GM10248 (cell line): Measurements from ENCODE around the gene OR2J3.
"Not testable (repeated sequence)": the region's sequence is repeated elsewhere in the genome, so short reads cannot be mapped to it uniquely, and the experiment has no call there.

ENCODE experiments used
- CTCF ChIA-PET: fragments of 300-600 bp; sonication (Branson Sonifier 250); formaldehyde crosslinking; extraction: SDS; loops from one replicate; lab custom pipeline; 2021; ENCODE audit warnings: antibody characterized with exemption; lab: Yijun Ruan, JAX
- POLR2A ChIA-PET: fragments of 350-650 bp; sonication (Branson Sonifier 250); formaldehyde crosslinking; extraction: SDS; loops from one replicate; lab custom pipeline; 2020; ENCODE audit warnings: antibody characterized with exemption; lab: Yijun Ruan, JAX
- DNase-seq: peaks from one replicate; pipeline ENCODE4 v3.0.0; 2012; ENCODE audit errors: extremely low spot score
- TF ChIP-seq, protein P1 (sequence below): IDR thresholded peaks from 2 replicates; pipeline ENCODE4 v1.5.1; 2012; ENCODE audit warnings: mild to moderate bottlenecking, low read depth; ENCODE audit errors: extremely low read depth, missing control alignments, control extremely low read depth

Gene OR2J3

GRCh38 chr6:29092957-29093356 lies 14.9 kb upstream of the OR2J3 start:
- TF ChIP-seq, protein P1, sequence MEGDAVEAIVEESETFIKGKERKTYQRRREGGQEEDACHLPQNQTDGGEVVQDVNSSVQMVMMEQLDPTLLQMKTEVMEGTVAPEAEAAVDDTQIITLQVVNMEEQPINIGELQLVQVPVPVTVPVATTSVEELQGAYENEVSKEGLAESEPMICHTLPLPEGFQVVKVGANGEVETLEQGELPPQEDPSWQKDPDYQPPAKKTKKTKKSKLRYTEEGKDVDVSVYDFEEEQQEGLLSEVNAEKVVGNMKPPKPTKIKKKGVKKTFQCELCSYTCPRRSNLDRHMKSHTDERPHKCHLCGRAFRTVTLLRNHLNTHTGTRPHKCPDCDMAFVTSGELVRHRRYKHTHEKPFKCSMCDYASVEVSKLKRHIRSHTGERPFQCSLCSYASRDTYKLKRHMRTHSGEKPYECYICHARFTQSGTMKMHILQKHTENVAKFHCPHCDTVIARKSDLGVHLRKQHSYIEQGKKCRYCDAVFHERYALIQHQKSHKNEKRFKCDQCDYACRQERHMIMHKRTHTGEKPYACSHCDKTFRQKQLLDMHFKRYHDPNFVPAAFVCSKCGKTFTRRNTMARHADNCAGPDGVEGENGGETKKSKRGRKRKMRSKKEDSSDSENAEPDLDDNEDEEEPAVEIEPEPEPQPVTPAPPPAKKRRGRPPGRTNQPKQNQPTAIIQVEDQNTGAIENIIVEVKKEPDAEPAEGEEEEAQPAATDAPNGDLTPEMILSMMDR: no peak
- CTCF ChIA-PET: no interaction called here
- no peak for DNase-seq
- POLR2A ChIA-PET: no interaction called here

DNA sequence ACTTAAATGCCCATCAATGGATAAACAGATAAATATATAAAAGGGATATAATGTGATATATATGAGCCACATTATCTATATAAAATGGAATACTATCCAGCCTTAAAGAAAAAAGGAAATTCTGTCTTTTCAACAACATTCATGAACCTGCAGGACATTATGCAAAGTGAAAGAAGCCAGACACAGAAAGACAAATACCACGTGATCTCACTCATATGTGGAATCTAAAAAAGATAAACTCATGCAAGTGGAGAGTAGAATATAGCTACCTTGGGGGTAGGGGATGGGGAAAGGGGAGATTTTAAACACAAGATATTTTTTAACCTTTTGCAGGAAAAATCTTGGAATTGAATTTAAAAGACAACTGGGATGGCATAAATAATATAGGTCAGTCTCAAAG lies 10.1 kb upstream of the OR2J3 start:
- no peak for DNase-seq
- TF ChIP-seq, protein P1: no peak
- CTCF ChIA-PET: interaction anchor here (1.0 kb wide), 1 partner anchor 13 kb away, joined by 3 read pairs; no protein-coding TSS in a partner anchor
- POLR2A ChIA-PET: no interaction called here

GRCh38 chr6:29099190-29099589 lies 8.7 kb upstream of the OR2J3 start, which contains the start of gene OR2J1:
Gene OR2J1 (plus strand): TSS chr6:29099490. CDS start chr6:29100943, 1,453 bp downstream.
- no peak for DNase-seq
- CTCF ChIA-PET: interaction anchor here (1.0 kb wide), 1 partner anchor 19 kb away, joined by 3 read pairs; no protein-coding TSS in a partner anchor
- TF ChIP-seq, protein P1: no peak
- POLR2A ChIA-PET: no interaction called here

GRCh38 chr6:29112135-29112534 lies 4.3 kb downstream of the OR2J3 start:
- ChIA-PET POLR2A (no interaction called here), CTCF (interaction anchor here (1.6 to 1.7 kb wide), 2 partner anchors 9 to 11 kb away, joined by 3 to 5 read pairs; no protein-coding TSS in a partner anchor)
- TF ChIP-seq, protein P1: no peak
- no peak for DNase-seq

DNA sequence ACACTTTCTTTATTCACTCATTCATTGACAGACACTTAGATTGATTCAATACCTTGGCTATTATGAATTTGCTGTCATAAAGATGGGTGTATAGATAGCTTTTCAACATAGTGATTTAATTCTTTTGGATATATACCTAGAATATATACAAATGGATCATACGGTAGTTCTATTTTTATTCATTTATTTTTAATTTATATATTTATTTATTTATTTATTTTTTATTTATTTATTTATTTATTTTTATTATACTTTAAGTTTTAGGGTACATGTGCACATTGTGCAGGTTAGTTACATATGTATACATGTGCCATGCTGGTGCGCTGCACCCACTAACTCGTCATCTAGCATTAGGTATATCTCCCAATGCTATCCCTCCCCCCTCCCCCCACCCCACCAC lies 7.1 kb downstream of the OR2J3 start:
- DNase-seq: not testable (repeated sequence)

GRCh38 chr6:29129326-29130012 lies 21.6 kb downstream of the OR2J3 start:
- POLR2A ChIA-PET: no interaction called here
- no peak for DNase-seq
- TF ChIP-seq, protein P1: no peak
- CTCF ChIA-PET: interaction anchor here (0.8 to 1.7 kb wide), 2 partner anchors 10 to 27 kb away, joined by 3 to 4 read pairs; no protein-coding TSS in a partner anchor

More for the DNA sequence above, 7.1 kb downstream of the OR2J3 start:
- CTCF ChIA-PET, POLR2A ChIA-PET: not testable (repeated sequence)

- TF ChIP-seq, protein P1: no peak
- CTCF ChIA-PET: interaction anchor here (0.8 kb wide), 1 partner anchor 9 kb away, joined by 3 read pairs; no protein-coding TSS in a partner anchor
- POLR2A ChIA-PET: no interaction called here
- no peak for DNase-seq
These were observed 22.8 kb downstream of the OR2J3 start for GRCh38 chr6:29130644-29131043.
